ENCODE results near the gene UNC5C.
"Not testable (repeated sequence)": the region's sequence is repeated elsewhere in the genome, so short reads cannot be mapped to it uniquely, and the experiment has no call there.

The UNC5C gene

DNA sequence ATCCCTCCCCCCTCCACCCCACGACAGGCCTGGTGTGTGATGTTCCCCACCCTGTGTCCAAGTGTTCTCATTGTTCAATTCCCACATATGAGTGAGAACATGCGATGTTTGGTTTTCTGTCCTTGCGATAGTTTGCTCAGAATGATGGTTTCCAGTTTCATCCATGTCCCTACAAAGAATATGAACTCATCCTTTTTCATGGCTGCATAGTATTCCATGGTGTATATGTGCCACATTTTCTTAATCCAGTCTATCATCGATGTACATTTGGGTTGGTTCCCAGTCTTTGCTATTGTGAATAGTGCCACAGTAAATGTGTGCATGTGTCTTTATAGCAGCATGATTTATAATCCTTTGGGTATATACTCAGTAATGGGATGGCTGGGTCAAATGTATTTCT lies 414.8 kb downstream of the UNC5C start:
- H3K9me3 ChIP-seq (ENCODE audit: control insufficient read depth in 2 of 2, low read length in 2 of 2); H3K9ac ChIP-seq (ENCODE audit: low read depth in 1 of 2, low read length in 2 of 2); H3K4me1 ChIP-seq (ENCODE audit: control insufficient read depth in 2 of 2, insufficient read depth in 2 of 2, low read length in 2 of 2); H3K27ac ChIP-seq (ENCODE audit: low read depth in 2 of 2, low read length in 2 of 2); H3K4me3 ChIP-seq (ENCODE audit: low read length in 2 of 2); H3K27me3 ChIP-seq (ENCODE audit: control insufficient read depth in 2 of 2, insufficient read depth in 2 of 2, low read length in 2 of 2); H3K36me3 ChIP-seq (ENCODE audit: control insufficient read depth in 2 of 2, insufficient read depth in 2 of 2, low read length in 2 of 2): not testable (repeated sequence)

DNA sequence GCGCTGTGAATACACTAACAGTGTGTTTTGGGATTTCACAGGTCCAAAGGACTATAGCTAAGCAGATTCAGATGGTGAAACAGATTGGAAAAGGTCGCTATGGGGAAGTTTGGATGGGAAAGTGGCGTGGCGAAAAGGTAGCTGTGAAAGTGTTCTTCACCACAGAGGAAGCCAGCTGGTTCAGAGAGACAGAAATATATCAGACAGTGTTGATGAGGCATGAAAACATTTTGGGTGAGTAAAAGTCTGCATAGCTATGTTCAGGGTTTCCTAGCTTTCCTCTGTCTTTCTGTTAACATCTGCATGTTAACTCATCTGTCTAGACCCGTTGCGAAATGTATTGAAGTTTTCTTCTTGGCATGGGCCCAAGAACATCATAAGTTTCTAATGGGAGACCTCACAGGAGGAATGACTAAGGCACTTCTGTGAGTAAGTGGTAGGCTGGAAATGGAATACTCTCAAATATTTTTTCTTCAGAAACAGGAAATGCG lies 418.9 kb downstream of the UNC5C start:
- Histone ChIP-seq H3K27me3 (ENCODE audit: control insufficient read depth in 2 of 2, insufficient read depth in 2 of 2, low read length in 2 of 2) (peaks cover 0 to 3% of the 10 kb centered on the region in 2 donors), H3K4me3 (ENCODE audit: low read length in 2 of 2) (no peak overlapping the region), H3K36me3 (ENCODE audit: control insufficient read depth in 2 of 2, insufficient read depth in 2 of 2, low read length in 2 of 2) (no peaks in the 10 kb centered on the region), H3K9ac (ENCODE audit: low read depth in 1 of 2, low read length in 2 of 2) (no peak overlapping the region), H3K27ac (ENCODE audit: low read depth in 2 of 2, low read length in 2 of 2) (no peak overlapping the region), H3K9me3 (ENCODE audit: control insufficient read depth in 2 of 2, low read length in 2 of 2) (no peaks in the 10 kb centered on the region), H3K4me1 (ENCODE audit: control insufficient read depth in 2 of 2, insufficient read depth in 2 of 2, low read length in 2 of 2) (no peaks in the 10 kb centered on the region)

DNA sequence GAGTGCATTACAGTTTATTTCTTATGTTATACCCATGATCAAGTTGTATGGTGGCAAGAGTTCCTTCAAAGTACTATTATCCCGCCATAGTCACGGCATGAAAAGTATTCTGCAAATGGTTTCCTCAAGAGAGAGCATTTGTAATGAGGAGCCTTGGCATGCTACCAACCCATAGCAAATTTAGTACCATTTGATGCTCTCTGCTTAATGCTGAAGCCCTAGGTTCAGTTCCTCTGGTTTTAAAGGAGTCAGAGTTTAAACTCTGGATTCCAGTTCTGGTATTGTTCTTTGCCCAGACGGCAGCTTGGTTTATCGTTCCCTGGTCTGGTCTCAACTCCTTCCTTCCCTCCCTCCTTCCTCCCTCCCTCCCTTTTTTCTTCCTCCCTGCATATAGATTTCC lies 419.7 kb downstream of the UNC5C start:
- H3K27ac ChIP-seq (ENCODE audit: low read depth in 2 of 2, low read length in 2 of 2): no peak overlapping the region
- H3K4me3 ChIP-seq (ENCODE audit: low read length in 2 of 2): no peak overlapping the region
- no peaks in the 10 kb centered on the region for H3K4me1 ChIP-seq (ENCODE audit: control insufficient read depth in 2 of 2, insufficient read depth in 2 of 2, low read length in 2 of 2)
- H3K9ac ChIP-seq (ENCODE audit: low read depth in 1 of 2, low read length in 2 of 2): no peak overlapping the region
- H3K9me3 ChIP-seq (ENCODE audit: control insufficient read depth in 2 of 2, low read length in 2 of 2): no peaks in the 10 kb centered on the region
- H3K27me3 ChIP-seq (ENCODE audit: control insufficient read depth in 2 of 2, insufficient read depth in 2 of 2, low read length in 2 of 2): peaks cover 0 to 3% of the 10 kb centered on the region in 2 donors
- H3K36me3 ChIP-seq (ENCODE audit: control insufficient read depth in 2 of 2, insufficient read depth in 2 of 2, low read length in 2 of 2): no peaks in the 10 kb centered on the region

DNA sequence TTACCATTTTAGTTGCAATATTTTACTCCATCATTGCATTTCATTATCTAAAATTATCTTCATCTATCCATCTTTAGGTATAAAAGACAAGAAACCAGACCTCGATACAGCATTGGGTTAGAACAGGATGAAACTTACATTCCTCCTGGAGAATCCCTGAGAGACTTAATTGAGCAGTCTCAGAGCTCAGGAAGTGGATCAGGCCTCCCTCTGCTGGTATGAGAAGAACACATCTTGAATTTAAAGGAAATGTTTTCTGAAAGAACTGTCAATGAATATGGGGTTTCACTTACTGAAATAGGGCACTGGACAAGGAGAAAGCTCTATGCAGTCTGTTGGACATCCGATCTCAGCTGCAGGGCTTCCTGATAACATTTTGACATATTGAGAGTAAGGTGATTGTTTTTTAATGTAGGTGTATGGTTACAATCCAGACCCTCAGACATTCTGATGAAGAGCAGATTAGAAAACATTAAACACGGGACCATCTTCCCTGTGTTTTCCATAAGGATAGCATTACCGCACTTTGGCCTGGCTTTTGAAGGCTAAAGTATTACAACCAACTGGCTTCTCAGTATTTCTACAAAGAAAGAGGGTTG lies 423.8 kb downstream of the UNC5C start:
- no peaks in the 10 kb centered on the region for H3K9me3 ChIP-seq (ENCODE audit: control insufficient read depth in 2 of 2, low read length in 2 of 2)
- H3K9ac ChIP-seq (ENCODE audit: low read depth in 1 of 2, low read length in 2 of 2): no peak overlapping the region
- no peak overlapping the region for H3K4me3 ChIP-seq (ENCODE audit: low read length in 2 of 2)
- peaks cover 0 to 3% of the 10 kb centered on the region in 2 donors for H3K27me3 ChIP-seq (ENCODE audit: control insufficient read depth in 2 of 2, insufficient read depth in 2 of 2, low read length in 2 of 2)
- H3K36me3 ChIP-seq (ENCODE audit: control insufficient read depth in 2 of 2, insufficient read depth in 2 of 2, low read length in 2 of 2): no peaks in the 10 kb centered on the region
- H3K4me1 ChIP-seq (ENCODE audit: control insufficient read depth in 2 of 2, insufficient read depth in 2 of 2, low read length in 2 of 2): no peaks in the 10 kb centered on the region
- H3K27ac ChIP-seq (ENCODE audit: low read depth in 2 of 2, low read length in 2 of 2): no peak overlapping the region

DNA sequence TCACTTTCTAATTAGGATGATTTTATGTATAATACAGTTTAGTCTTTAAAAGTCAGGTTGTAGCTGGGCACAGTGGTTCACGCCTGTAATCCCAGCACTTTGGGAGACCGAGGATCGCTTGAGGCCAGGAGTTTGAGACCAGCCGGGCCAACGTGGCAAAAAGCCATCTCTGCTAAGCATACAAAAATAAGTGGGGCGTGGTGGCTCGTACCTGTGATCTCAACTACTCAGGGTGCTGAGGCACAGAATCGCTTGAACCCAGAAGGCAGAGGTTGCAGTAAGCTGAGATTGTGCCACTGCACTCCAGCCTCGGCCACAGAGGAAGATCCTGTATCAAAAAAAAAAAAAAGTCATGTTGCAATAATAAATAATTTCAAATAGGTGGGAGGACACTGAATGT lies 426.8 kb downstream of the UNC5C start:
- Histone ChIP-seq H3K36me3 (ENCODE audit: control insufficient read depth in 2 of 2, insufficient read depth in 2 of 2, low read length in 2 of 2) (no peaks in the 10 kb centered on the region), H3K4me3 (ENCODE audit: low read length in 2 of 2) (no peak overlapping the region)

DNA sequence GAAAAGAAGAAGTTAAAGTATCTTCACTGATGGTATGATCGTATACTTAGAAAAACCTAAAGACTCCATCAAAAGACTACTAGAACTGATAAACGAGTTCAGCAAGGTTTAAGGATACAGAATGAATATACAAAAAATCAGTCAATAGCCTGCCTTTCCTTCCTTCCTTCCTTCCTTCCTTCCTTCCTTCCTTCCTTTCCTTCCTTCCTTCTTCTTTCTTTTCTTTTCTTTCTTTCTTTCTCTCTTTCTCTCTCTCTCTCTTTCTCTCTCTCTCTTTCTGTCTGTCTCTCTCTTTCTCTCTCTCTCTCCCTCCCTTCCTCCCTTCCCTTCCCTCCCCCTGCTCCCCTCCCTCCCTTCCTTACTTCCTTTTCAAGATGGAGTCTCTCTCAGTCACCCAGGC lies 428.3 kb downstream of the UNC5C start:
- no peaks in the 10 kb centered on the region for H3K9me3 ChIP-seq (ENCODE audit: control insufficient read depth in 2 of 2, low read length in 2 of 2)
- no peak overlapping the region for H3K4me3 ChIP-seq (ENCODE audit: low read length in 2 of 2)
- no peaks in the 10 kb centered on the region for H3K4me1 ChIP-seq (ENCODE audit: control insufficient read depth in 2 of 2, insufficient read depth in 2 of 2, low read length in 2 of 2)
- no peak overlapping the region for H3K27ac ChIP-seq (ENCODE audit: low read depth in 2 of 2, low read length in 2 of 2)
- no peaks in the 10 kb centered on the region for H3K36me3 ChIP-seq (ENCODE audit: control insufficient read depth in 2 of 2, insufficient read depth in 2 of 2, low read length in 2 of 2)
- no peaks in the 10 kb centered on the region for H3K27me3 ChIP-seq (ENCODE audit: control insufficient read depth in 2 of 2, insufficient read depth in 2 of 2, low read length in 2 of 2)
- H3K9ac ChIP-seq (ENCODE audit: low read depth in 1 of 2, low read length in 2 of 2): no peak overlapping the region

More for the DNA sequence above, 426.8 kb downstream of the UNC5C start:
- Histone ChIP-seq H3K4me1 (ENCODE audit: control insufficient read depth in 2 of 2, insufficient read depth in 2 of 2, low read length in 2 of 2) (no peaks in the 10 kb centered on the region), H3K9me3 (ENCODE audit: control insufficient read depth in 2 of 2, low read length in 2 of 2) (no peaks in the 10 kb centered on the region), H3K9ac (ENCODE audit: low read depth in 1 of 2, low read length in 2 of 2) (no peak overlapping the region), H3K27me3 (ENCODE audit: control insufficient read depth in 2 of 2, insufficient read depth in 2 of 2, low read length in 2 of 2) (no peaks in the 10 kb centered on the region), H3K27ac (ENCODE audit: low read depth in 2 of 2, low read length in 2 of 2) (no peak overlapping the region)

DNA sequence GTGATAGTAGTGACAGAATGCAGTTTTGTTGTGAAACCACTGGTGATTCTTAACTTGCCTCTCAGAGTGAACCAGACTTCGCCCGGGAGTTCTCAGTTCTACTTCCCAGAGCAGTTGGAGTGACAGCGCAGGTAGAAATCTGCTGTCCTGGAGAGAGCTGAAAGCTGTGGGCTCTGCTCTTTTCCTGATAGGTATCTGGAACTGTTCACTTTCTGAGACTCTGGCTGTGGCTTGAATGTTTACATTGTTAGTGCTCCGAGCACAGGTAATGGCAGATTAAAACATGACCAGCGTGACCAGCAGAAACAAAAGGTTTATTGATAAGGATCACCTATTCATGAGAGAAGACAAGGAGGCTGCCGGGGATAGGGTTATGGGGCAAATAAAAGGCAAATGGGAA lies 430.3 kb downstream of the UNC5C start:
- Histone ChIP-seq H3K27me3 (ENCODE audit: control insufficient read depth in 2 of 2, insufficient read depth in 2 of 2, low read length in 2 of 2) (no peaks in the 10 kb centered on the region), H3K9ac (ENCODE audit: low read depth in 1 of 2, low read length in 2 of 2) (no peak overlapping the region), H3K9me3 (ENCODE audit: control insufficient read depth in 2 of 2, low read length in 2 of 2) (no peaks in the 10 kb centered on the region), H3K4me3 (ENCODE audit: low read length in 2 of 2) (no peak overlapping the region), H3K27ac (ENCODE audit: low read depth in 2 of 2, low read length in 2 of 2) (no peak overlapping the region), H3K36me3 (ENCODE audit: control insufficient read depth in 2 of 2, insufficient read depth in 2 of 2, low read length in 2 of 2) (no peaks in the 10 kb centered on the region), H3K4me1 (ENCODE audit: control insufficient read depth in 2 of 2, insufficient read depth in 2 of 2, low read length in 2 of 2) (no peaks in the 10 kb centered on the region)

DNA sequence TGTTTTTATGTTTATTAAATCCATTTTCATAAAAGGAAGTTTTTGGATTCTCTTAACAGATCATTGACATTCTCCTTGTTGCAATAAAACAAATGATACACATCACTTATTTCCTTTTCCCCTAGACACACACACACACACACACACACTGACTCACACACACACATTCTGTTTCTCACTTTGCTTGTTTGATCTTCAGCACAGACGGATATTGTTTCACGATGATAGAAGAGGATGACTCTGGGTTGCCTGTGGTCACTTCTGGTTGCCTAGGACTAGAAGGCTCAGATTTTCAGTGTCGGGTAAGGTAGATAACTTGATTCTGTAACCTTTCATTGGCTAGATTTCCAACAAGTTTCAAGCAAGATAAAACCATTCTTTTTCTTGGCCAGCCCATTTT lies 434.3 kb downstream of the UNC5C start:
- no peak overlapping the region for H3K4me3 ChIP-seq (ENCODE audit: low read length in 2 of 2)
- no peaks in the 10 kb centered on the region for H3K36me3 ChIP-seq (ENCODE audit: control insufficient read depth in 2 of 2, insufficient read depth in 2 of 2, low read length in 2 of 2)
- H3K4me1 ChIP-seq (ENCODE audit: control insufficient read depth in 2 of 2, insufficient read depth in 2 of 2, low read length in 2 of 2): no peaks in the 10 kb centered on the region

More for the DNA sequence above, 434.3 kb downstream of the UNC5C start:
- H3K9ac ChIP-seq (ENCODE audit: low read depth in 1 of 2, low read length in 2 of 2): no peak overlapping the region
- no peaks in the 10 kb centered on the region for H3K9me3 ChIP-seq (ENCODE audit: control insufficient read depth in 2 of 2, low read length in 2 of 2)
- H3K27ac ChIP-seq (ENCODE audit: low read depth in 2 of 2, low read length in 2 of 2): no peak overlapping the region
- no peaks in the 10 kb centered on the region for H3K27me3 ChIP-seq (ENCODE audit: control insufficient read depth in 2 of 2, insufficient read depth in 2 of 2, low read length in 2 of 2)

Data from mucosa of rectum (tissue), 2 donors.